Stimulated activated CD4-positive, alpha-beta T cell treated with anti-CD3 and anti-CD28 coated beads, Interleukin-12 subunit alpha, Interleukin-12 subunit beta, amount 100 ng/mL, for 48 hours (primary cell): Measurements from ENCODE around the gene CIDEB.

Experiments
- DNase-seq, 3 donors: peaks; one replicate each; pipeline ENCODE4 v3.0.0-alpha.2; 2020; ENCODE audit warnings: low read depth in 2 of 3, low spot score in 1 of 3

Gene CIDEB

DNA sequence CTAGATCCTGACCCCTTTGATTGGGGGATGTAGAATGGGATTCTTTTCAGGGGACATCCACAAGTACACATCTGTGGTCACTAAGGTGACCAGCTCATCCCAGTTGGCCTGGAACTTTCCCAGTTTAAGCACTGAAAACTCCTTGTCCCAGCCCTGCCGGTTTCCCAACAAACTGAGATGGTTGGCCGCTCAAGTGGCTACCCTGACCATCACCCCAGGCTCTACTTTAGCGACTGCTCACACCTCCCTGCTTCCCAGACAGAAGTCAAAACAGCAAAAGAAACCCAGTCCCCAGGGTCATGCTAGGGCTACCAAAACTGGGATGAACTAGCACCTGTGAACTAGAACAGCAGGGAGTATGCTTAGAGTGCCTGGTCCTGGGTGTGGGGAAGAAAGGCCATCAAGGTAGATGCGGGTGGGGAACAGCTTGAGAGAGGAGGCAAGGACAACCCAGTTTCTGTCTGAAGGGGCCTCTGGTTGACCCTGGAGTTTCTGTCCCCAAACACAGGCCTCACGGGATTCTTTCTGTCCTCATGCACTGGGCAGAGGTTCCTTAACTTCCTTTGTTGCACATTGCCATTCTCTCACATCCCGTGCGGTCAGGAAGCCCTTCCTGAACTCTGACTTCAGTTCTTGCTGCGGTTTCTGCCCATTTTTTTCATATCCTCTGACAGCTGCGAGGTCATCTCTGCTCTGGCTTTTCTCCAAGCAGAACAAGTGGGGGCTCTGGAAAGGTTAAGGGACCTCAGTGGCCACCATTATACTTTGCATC lies 5.1 kb upstream of the CIDEB start:
- no peak for DNase-seq

GRCh38 chr14:24311837-24312615 lies 4.2 kb upstream of the CIDEB start:
- no peak for DNase-seq

- DNase-seq: peak in 2 of 3 donors; percentile 34 to 40
Observed at GRCh38 chr14:24310646-24311604, 3.1 kb upstream of the CIDEB start, which contains the start of gene LTB4R. TSS of gene LTB4R (plus strand) at chr14:24311502. CDS start at chr14:24315652, 4,150 bp downstream.

GRCh38 chr14:24310265-24310645 lies 2.5 kb upstream of the CIDEB start:
- DNase-seq: no peak

GRCh38 chr14:24309538-24310264 lies 1.9 kb upstream of the CIDEB start, which contains the start of gene LTB4R2:
TSS of gene LTB4R2 (plus strand) at chr14:24310140. CDS start at chr14:24310665, 525 bp downstream.
- no peak for DNase-seq

DNA sequence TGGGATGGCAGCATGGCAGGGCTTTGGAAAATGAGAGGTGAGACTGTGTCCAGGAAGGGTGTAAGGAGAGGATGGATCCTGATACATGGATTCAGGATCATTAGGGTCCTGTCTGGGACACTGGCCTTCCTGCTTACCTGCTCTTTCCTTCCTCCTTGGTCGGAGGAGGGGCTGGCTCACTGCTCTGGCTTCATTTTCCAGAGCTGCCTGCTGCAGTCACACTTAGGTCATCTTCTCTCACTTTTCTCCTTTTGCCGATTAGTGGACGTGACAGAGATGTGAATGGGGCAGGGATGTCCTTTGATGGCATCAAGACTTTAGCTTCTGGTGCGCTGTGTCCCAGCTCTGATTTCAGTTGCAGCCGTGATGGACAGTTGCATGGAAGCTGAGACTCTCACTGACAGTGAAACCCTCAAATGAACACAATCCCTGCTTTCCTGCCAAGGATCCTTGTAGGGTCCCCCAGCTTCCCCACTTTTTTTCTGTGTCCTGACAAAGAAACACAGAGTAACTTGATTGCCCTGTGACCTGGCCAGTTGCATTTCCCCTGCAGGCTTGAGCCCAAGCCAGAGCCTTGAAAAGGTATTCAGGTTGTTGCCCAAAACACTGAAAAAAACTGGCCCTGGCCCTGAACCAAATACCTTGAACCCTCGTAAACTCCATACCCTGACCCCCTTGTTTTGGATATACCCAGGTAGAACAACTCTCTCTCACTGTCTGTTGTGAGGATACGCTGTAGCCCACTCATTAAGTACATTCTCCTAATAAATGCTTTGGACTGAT lies 756 bp upstream of the CIDEB start:
- no peak for DNase-seq

- DNase-seq: no peak
Observed at GRCh38 chr14:24307156-24307574, 612 bp downstream of the CIDEB start.

DNA sequence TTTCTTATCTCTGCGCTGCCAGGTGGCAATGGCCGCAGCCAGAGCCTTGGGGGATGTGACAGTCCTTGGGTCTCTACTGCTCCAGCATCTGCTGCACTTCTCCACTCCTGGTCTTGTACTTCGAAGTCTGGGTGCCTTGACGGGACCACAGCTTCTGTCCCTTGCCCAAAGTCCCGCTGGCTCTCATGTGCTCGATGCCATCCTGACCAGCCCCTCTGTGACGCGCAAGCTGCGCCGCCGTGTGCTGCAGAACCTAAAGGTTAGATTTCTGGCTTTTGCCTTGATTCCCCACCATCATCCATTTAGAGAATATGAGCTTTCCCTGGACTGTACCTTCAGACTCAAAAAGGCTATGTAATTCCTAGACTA lies 3.8 kb downstream of the CIDEB start:
- DNase-seq: no peak

DNA sequence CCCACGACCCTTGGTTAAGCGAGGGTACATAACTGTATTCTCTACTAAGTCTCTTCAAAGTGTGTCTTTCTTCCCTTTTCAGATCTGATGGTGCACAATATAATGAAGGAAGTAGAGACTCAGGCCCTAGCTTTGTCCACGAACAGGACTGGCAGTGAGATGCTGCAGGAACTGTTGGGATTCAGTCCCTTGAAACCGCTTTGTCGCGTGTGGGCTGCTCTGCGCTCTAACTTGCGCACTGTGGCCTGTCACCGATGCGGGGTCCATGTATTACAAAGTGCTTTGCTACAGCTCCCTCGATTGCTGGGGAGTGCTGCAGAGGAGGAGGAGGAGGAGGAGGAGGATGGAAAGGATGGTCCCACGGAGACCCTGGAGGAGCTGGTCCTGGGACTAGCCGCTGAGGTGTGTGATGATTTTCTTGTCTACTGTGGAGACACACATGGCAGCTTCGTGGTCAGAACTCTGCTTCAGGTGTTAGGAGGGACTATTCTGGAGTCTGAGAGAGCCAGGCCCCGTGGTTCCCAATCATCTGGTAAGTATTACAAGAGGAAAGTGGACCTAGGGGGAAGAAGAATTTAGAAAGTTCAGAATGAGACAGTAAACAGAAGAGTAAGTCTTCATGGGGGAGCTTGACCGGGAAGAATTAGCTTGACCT lies 7.3 kb downstream of the CIDEB start:
- DNase-seq: no peak

DNA sequence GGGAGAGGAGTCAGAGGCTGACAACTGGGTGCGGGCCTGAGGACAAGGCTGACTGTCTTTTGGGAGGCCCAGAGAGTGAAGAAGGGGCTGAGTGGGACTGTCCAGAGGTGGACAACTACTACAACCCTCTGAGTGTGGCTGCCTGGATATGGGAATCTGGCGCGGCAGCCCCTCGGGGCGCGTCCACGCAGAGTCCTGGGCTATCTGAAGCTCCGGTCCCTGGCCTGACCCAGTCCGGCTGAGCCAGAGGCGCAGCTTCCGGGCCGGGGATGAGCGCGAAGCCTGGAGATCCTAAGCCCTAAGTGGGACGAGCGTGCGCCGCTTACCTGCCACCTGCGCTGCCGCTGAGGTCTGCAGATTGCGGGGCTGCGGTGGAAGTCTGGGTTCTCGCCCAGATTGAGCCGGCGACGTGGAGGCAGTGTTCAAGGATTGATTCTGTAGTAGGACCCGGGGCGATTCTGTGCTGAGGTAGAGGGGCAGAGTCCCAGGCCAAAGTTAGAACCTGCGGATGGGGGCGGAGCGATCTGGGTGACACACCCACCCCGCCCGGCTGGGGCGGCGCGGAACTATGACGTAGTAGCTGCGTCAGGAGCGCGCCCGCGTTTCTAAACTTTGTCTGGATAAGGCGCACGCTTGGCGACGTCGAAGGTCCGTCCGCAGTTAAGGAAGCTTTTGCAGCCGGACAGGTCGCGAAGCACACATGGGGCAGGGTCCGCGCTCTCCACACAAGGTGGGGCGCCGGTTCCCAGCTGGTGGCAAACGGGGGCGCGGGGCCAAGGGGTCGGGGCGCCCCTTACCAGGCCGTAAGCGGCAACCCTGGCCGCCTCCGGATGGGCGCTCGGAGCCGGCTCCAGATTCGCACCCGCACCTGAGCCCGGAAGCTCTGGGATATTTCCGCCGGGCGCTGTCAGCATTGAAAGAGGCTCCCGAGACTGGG lies 8.3 kb downstream of the CIDEB start, which contains the start of the genes DHRS1 and NOP9:
Gene DHRS1 (minus strand): TSS at position 526 of the 937 bp plus-strand sequence. CDS start 674 bp downstream, outside the sequence.
Gene NOP9 (plus strand): TSS at position 596 of the 937 bp plus-strand sequence. CDS start 105 bp downstream, at position 701.
- DNase-seq: peak; percentile 88 to 95 (median 88)

GRCh38 chr14:24298892-24299254 lies 8.9 kb downstream of the CIDEB start:
- DNase-seq: no peak

DNA sequence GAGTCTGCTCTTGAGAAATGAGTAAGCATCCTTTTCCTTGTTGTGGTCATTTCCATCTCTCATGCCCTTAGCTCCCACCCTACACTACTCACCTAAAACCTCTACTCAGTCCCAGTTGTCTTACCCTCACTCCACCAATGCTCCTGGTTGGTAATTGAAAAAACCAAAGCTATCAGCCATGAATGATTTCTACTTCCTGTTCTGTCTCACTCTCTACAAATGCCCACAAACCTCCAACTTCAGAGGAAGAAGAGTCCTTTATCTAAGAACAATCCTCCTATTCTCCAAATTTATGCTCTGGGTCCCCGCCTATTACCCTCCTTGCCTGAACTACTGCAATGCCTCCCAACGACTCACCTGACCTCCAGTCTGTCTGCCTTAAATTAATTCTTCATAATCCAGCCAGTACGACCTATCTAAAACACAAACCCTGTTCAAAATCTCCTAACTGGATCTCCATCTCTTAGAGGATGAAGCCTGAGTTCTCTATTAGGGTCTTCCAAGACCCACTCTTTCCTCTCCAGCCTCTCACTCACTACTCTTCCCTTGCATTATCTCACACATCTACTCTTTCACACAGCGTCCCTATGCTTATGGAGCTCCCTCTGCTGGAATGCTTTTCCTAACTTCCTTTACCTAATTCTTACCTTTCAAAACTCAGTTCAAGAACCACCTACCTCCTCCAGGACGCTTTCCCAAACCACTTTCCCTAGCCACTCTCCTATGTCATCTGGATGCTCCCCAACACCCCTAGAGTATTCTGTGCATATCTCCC lies 10.4 kb downstream of the CIDEB start:
- DNase-seq: no peak

DNA sequence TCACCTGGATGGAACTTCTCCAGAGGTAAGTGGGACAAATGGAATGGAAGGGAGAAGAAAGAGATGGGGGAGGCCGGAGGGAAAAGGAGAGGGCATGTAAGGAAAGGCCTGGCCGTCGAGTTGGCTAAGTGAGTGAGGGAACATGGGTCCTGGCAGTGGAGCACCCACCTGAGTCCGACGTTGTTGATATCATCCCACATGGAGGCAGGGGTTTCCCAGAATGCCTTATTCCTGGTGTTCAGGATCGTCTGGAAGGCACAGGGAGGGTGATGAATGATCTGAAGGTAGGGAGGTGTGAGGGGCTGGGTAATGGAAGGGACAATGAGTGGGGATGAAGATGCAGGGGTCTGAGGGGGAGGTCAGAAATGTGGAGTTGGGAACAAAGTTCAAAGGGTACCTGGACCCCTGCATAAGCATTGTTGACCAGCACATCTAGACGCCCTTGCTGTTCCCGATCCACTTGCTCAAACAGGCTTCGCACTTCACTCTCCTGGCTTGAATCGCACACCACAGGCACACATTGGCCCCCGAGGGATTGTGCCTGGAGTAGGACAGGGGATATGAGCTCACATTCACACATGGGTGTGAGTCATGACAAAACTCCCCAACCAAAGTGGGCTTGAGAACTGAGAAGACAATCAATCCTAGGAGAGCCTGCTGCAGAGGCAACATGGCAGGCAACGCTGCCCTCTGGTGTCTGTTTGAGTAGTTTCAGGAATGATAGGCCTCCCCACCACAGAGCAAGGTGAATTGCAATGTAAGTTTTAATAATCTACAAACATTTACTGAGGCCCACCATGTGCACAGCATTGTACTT lies 11.2 kb downstream of the CIDEB start:
- DNase-seq: peak; percentile 60 to 71 (median 62)

DNA sequence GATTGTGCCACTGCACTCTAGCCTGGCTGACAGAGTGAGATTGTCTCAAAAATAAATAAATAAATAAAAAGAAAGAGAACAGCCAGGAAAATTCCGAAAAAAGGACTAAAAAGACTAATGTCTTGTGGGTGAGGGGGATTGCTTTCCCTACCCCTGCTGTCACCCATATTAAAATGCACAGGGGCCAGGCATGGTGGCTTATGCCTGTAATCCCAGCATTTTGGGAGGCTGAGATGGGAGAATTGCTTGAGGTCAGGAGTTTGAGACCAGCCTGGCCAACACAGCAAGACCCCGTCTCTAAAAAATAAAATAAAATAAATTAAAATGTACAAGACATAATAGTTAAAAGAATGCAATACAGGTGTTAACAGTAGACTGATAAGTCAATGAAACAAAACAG lies 14.3 kb downstream of the CIDEB start:
- no peak for DNase-seq

GRCh38 chr14:24292118-24292807 lies 15.5 kb downstream of the CIDEB start:
- DNase-seq: no peak
